Activated CD4-positive, alpha-beta T cell treated with anti-CD3 and anti-CD28 coated beads for 36 hours (primary cell): ENCODE measurements around the gene WDR77. TPM values are rescaled to one million over a fixed set of nuclear protein-coding genes. Genes with fewer than 3 reads are reported as not detected.

Source experiments
- total RNA-seq, 2 experiments: library from RNA; stranded (reverse); gene quantifications; one replicate each; pipeline ENCODE4 v1.2.3, GENCODE V29; 2021

Gene WDR77
- total RNA-seq, 2 experiments from 2014 or later, result 42.5 to 53.6 TPM

Other genes starting within 250 kb of the WDR77 start
- 100 to 1,000 TPM; 174 to 190 TPM for gene DENND2D, start 248.6 kb downstream of the WDR77 start, total RNA-seq
- 10 to 100 TPM; 12.7 TPM for gene CHI3L2, start 221.5 kb downstream of the WDR77 start, total RNA-seq
- not detected for gene CHIA, start 158.4 kb downstream of the WDR77 start, total RNA-seq
- gene OVGP1, start 21.5 kb downstream of the WDR77 start, total RNA-seq, result 1 to 10 TPM; 1.2 to 1.5 TPM
- 100 to 1,000 TPM; 292 to 301 TPM for gene ATP5PB, start 208 bp upstream of the WDR77 start, total RNA-seq
- gene C1orf162, start 24.7 kb upstream of the WDR77 start, total RNA-seq, result 1 to 10 TPM; 4.7 to 7.6 TPM
- under 1 TPM in 1 of 2 experiments, not detected in 1; 0.16 TPM for gene ADORA3, start 54.4 kb upstream of the WDR77 start, total RNA-seq
- not detected for gene TMIGD3, start 54.4 kb upstream of the WDR77 start, total RNA-seq
- gene RAP1A, start 170.5 kb upstream of the WDR77 start, total RNA-seq, result 100 to 1,000 TPM; 182 to 214 TPM